ENCODE data around the gene DCLK1. TPM values are rescaled to one million over a fixed set of nuclear protein-coding genes. Genes with fewer than 3 reads are reported as not detected.

DCLK1 gene
- total and polyA plus RNA-seq, 10 of the 15 experiments (the other 5 are each of a cell fraction or from before 2014, with no cell fraction given): not detected

- no peak for TF ChIP-seq CHD2 (IDR thresholded peaks at IDR 0.05; ENCODE audit: borderline replicate concordance, low read depth, low read length)
These were observed 34.4 kb downstream of the DCLK1 start (continued) for GRCh38 chr13:36096461-36097416.

- ATAC-seq: no peak
- no peaks in the 10 kb centered on the region for H3K4me1 ChIP-seq (ENCODE audit: control insufficient read depth, insufficient read depth, low read length)
- H3K27ac ChIP-seq (ENCODE audit: control insufficient read depth, insufficient read depth): no peak overlapping the region
- no peak overlapping the region for H3K4me3 ChIP-seq
- no peak overlapping the region for H3K4me2 ChIP-seq (ENCODE audit: control insufficient read depth, insufficient read depth)
- no peaks in the 10 kb centered on the region for H4K20me1 ChIP-seq (ENCODE audit: control insufficient read depth, insufficient read depth)
- BruUV-seq (replicated peaks): no TSS peak
- CTCF ChIA-PET: no interaction called here
- no peaks in the 10 kb centered on the region for H3K79me2 ChIP-seq (ENCODE audit: control insufficient read depth, insufficient read depth, low read length)
- H2AFZ ChIP-seq (ENCODE audit: control insufficient read depth, low read depth, low read length): no peak overlapping the region
- H3K36me3 ChIP-seq (ENCODE audit: control insufficient read depth in 2 of 2, insufficient read depth in 2 of 2, low read length in 1 of 2): no peaks in the 10 kb centered on the region
- H3K9ac ChIP-seq (ENCODE audit: control insufficient read depth, insufficient read depth, low read length): no peak overlapping the region
- POLR2A ChIA-PET: no interaction called here
- RAD21 ChIA-PET (ENCODE audit: unreplicated experiment): no interaction called here
- intact Hi-C loops (cut with micrococcal nuclease; ENCODE audit: unreplicated experiment): no loop called here
- in situ Hi-C loops (cut with MboI): no loop called here
- no peak for FAIRE-seq
- DNase-seq (ENCODE audit: low read depth, low spot score): no peak
- SMC1A ChIA-PET (ENCODE audit: uncharacterized antibody, unreplicated experiment): no interaction called here
- H3K9me3 ChIP-seq (replicated peaks; ENCODE audit: control insufficient read depth, insufficient read depth, low read length): no peaks in the 10 kb centered on the region
- no peaks in the 10 kb centered on the region for H3K27me3 ChIP-seq (replicated peaks in 1 of 2; ENCODE audit: control insufficient read depth in 2 of 2, insufficient read depth in 2 of 2, low read length in 1 of 2)
- WGBS (ENCODE audit: insufficient coverage, insufficient replicate concordance, low lambda C conversion rate, missing lambda C conversion rate): 34% methylated on average over 4 of the region's 4 CpGs
- TF ChIP-seq SP1 (IDR thresholded peaks at IDR 0.05; ENCODE audit: low read depth, low read length) (no peak), NBN (IDR thresholded peaks at IDR 0.05) (no peak), ELK1 (IDR thresholded peaks at IDR 0.05; ENCODE audit: low read depth, low read length) (no peak), POLR2A (IDR thresholded peaks at IDR 0.05; ENCODE audit: low read depth, low read length) (no peak), NFIC (IDR thresholded peaks at IDR 0.05; ENCODE audit: low read depth, low read length) (no peak), NFXL1 (IDR thresholded peaks at IDR 0.05; ENCODE audit: borderline replicate concordance) (no peak), IKZF1 (conservative IDR thresholded peaks at IDR 0.05) (no peak), MTA2 (IDR thresholded peaks at IDR 0.05; ENCODE audit: low read depth) (no peak), CHD2 (IDR thresholded peaks at IDR 0.05; ENCODE audit: borderline replicate concordance, low read depth, low read length) (no peak), PBX3 (IDR thresholded peaks at IDR 0.05; ENCODE audit: insufficient replicate concordance, low read depth, low read length) (no peak), HDGF (IDR thresholded peaks at IDR 0.05) (no peak), ZBTB33 (IDR thresholded peaks at IDR 0.05) (no peak), SMAD1 (IDR thresholded peaks at IDR 0.05; ENCODE audit: low read depth, partially characterized antibody) (no peak), ZNF687 (IDR thresholded peaks at IDR 0.05) (no peak), ZSCAN29 (IDR thresholded peaks at IDR 0.05) (no peak)
These were observed 36.7 kb downstream of the DCLK1 start for GRCh38 chr13:36094478-36094877.
